CD4-positive, alpha-beta T cell treated with Interferon alpha-2 for 1 hour (primary cell): ENCODE data around the gene CUEDC1.
A peak's percentile ranks its signal among the peaks of the same experiment; 100 is the strongest.
"Not testable (repeated sequence)": the region's sequence is repeated elsewhere in the genome, so short reads cannot be mapped to it uniquely, and the experiment has no call there.

ENCODE experiments used
- DNase-seq, 2 donors: peaks; one replicate each; pipeline ENCODE4 v3.0.0-alpha.2; 2020 to 2022

CUEDC1 gene

DNA sequence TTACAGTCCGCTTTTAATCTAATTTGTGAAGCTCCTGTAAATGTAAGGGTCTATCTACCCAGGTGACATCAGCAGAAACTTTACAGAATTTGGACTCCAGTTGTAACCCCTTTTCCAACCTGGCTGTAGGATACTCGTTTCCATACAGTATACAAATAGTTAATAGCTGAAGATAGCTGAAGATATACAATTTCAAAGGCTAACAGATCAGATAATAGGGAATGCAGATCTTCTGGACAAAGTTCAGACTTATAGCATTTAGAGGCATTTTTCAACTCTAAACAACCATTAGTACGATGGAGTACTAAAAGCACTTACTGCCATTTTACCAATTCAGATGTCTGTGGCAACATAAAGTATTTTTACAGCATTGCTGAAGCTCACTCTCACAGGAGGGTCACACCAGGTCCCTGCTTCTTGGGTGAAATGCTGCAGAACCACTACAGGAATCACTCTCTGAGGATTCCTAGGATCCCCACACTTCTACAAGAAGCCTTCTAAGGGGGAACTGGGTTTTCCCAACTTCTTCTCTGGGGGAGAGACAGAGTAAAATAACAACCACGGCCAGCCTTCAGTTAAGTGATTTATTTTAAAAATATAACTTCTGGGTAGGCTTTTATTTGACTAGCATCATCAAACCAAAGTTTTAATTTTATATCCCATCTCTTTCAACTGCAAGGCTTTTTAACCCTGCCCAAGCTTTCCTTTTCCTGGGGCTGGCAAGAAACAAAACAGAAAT, 29.9 kb upstream of the CUEDC1 start:
- DNase-seq: no peak

GRCh38 chr17:57984261-57984890, 29.2 kb upstream of the CUEDC1 start:
- DNase-seq: no peak

- DNase-seq: no peak
Measured at GRCh38 chr17:57983446-57983845, 28.2 kb upstream of the CUEDC1 start.

DNA sequence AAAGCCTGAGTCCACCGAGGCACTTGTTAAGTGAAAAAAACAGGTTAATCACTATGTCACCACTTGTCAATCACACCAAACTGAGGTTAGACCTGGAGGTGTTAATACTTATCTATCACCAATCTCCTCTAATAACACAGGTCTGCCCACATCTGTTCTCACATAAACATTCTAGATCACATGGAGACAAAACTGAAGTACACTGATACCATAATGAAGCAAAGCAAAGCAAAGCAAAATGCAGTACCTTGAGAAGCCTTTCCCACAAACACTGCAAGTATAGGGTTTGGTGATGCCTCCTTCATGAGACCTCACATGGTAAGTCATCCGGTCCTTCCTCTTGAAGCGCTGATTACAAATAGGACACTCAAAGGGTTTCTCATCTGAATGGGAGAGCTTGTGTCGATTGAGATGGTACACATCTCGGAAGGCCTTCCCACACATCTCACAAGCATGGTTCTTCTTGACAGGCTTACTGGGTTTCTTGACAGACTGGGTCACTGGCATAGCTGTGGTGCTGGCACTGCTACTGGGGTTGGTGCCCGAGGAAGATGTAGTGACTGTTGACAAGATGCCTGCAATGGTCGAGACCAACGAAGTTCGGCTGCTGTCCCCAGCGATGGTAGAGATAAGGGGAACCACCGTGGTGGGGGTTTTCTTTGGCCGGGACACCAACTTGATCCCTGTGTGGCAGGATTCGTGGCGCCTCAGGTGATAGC, 27.4 kb upstream of the CUEDC1 start:
- DNase-seq: peak in 1 of 2 donors; percentile 42

DNA sequence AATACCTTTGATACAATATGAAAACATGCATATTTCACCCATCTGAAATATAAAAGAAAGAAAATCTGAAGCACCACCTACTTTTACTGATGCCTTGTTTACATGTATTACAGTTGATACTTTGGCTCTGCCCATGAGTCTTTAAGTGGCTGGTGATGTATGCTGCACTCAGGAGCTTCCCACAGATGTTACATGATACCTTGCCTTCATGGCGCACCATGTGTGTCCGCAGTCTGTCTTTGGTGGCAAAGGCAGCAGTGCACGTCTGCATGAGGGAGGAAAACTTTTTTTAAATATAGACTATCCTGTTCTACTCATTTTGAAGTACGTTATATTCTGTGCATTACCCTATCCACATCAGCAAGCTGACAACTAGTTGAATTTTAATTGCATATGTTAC, 25.3 kb upstream of the CUEDC1 start:
- no peak for DNase-seq

DNA sequence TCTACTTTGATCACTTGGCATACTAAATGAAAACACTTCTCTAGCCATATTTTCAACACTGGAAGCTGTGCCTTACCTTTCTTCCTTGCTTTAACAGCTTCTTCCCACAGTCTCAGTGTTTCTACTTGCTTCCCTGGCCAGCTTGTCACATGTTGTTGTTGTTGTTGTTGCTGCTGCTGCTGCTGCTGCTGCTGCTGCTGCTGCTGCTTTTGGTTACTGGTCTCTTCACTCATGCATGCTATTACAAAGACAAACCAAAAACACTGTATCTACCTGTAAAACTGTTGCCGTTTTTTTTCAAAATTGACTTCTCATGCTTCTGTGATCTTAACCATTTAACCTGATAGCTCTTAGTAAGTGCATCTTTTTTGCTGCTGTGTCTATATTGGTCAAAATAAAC, 23.9 kb upstream of the CUEDC1 start:
- no peak for DNase-seq

DNA sequence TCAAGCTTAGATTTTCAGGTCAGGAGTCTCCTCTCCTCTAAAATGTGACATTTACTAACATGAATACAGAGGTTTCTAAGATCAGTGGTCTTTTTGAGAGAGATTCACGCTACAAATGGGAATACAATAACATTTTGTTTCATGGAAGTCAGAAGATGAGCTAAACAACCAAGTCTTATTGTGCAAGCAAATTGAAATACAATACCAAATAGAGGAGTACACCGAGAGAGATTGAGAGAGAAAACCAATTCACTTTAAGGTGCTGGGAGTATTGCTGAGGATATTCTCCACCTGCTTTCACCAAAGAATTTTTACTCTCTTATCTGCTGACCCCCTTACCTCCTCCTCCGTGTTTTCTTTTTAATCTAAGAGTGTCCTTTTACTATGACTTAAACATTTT, 21.4 kb upstream of the CUEDC1 start:
- no peak for DNase-seq

DNA sequence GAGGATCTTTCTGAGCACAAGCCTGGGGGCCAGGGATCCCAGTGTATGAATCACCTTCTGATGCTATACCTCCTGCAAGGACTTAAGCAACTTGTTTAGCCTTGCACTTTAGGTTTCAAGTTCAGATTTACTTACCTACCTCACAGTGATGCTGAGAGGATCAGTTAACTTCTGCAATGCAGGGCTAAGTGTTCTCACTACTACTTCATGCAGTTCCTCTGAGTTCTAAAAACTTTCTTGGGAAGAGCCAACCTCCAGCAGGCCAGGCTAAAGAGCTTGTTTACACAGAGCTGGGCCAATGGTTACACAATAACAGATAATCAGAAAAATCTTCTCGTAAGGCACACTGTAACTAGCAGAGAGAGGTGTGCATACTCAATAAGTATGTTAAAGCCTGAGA, 19.8 kb upstream of the CUEDC1 start:
- DNase-seq: no peak

DNA sequence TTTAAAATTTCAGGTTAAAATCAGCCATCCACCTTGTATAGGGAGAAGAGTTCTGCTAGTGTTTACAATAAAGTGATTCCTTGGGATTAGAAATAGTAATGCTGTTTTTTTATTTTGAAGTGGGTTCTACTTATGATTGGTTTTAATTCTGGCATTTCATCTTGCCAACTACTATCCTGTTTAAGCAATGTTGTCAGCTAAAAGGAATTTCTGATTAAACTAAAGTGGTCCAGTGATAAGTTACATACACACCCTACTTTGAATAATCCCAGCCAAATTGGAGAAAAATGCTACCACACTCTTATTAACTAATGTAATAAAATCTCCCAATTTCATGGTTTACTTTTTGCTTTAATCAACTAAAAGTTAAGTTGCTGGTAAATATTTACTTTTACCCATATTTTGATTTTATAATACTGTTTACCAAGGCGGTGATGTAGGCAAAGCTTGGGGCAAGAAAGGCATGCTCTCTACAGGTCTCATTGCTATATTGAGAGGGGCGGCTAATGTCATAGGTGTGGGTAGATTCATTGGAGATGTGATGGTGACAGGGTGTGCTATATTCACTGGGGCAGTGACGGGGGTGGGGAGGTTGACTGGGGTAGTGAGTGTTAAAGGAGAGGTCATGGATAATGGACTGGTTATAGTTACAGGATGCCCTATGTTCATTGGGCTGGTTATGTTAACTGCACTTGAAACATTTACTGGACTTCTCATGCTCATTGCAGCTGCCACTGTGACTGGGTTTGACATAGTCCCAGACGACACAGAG, 19.0 kb upstream of the CUEDC1 start:
- DNase-seq: not testable (repeated sequence)

- no peak for DNase-seq
Measured at GRCh38 chr17:57972151-57972550, 16.9 kb upstream of the CUEDC1 start.

- no peak for DNase-seq
Measured at GRCh38 chr17:57971572-57971971, 16.4 kb upstream of the CUEDC1 start.

DNA sequence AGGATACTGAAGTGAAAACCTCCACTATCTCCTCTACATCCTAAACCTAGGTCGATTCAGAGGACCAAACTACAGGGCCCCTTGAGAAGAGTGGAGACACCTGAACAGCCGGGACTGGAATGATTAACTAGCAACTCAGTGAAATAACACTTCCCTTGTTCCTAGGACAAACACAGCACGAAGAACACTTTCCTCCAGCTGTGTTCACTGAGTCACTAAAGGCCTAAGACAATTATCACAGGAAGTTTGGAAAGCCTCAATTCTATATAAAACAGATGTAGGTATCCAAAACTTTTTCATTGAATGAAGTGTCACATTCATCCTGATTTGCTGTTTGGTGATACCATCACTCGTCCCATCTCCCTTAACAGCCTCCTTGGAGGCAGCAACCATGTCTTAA, 15.5 kb upstream of the CUEDC1 start:
- no peak for DNase-seq

- DNase-seq: no peak
Measured at GRCh38 chr17:57968456-57968855, 13.2 kb upstream of the CUEDC1 start.

- no peak for DNase-seq
Measured at GRCh38 chr17:57966875-57967274, 11.7 kb upstream of the CUEDC1 start.

GRCh38 chr17:57966246-57966645, 11.0 kb upstream of the CUEDC1 start:
- no peak for DNase-seq

DNA sequence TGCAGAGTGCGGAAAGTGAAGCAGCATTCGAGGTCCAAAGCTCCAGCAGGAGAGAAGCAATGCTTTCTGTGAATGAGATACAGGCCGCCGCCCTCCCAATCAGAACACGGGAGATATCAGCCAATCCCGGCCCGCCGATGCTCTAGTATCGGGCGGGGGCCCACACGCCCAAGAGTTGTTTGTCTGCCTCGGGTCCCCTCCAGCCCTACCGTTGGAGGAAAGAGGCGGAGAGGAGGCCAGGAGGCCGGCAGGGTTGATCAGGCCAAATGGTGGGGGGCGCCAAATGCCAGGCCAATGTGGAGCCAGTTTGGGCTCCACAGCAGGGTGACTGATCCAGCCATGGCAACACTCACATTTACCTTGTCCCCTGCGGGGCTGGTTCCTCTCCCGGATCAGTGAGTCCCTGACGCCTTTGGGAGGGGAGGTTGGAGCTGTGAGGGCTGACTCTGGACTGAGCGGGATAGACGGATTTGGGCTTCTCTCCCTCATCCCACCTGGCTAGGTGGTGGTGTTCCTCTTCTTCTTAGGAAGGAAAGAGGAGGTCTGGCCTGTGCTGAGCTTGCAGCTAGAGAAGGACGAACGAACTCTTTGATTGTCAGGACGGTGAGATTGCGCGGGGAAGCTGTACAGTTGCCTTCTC, 10.4 kb upstream of the CUEDC1 start:
- no peak for DNase-seq

DNA sequence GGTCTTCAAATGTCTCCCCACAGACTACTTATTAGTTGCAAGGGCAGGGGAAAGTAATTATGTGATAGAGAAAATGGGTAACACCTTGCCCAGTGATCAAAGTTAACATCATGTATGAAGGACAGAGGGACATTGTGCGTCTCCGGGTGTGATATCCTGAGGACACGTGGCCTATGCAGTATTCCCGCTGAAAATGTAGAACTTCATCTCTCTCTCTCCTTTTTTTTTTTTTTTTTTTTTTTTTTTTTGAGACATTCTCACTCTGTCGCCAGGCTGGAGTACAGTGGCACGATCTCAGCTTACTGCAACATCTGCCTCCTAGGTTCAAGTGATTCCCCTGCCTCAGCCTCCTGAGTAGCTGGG, 7.9 kb upstream of the CUEDC1 start:
- DNase-seq: no peak

DNA sequence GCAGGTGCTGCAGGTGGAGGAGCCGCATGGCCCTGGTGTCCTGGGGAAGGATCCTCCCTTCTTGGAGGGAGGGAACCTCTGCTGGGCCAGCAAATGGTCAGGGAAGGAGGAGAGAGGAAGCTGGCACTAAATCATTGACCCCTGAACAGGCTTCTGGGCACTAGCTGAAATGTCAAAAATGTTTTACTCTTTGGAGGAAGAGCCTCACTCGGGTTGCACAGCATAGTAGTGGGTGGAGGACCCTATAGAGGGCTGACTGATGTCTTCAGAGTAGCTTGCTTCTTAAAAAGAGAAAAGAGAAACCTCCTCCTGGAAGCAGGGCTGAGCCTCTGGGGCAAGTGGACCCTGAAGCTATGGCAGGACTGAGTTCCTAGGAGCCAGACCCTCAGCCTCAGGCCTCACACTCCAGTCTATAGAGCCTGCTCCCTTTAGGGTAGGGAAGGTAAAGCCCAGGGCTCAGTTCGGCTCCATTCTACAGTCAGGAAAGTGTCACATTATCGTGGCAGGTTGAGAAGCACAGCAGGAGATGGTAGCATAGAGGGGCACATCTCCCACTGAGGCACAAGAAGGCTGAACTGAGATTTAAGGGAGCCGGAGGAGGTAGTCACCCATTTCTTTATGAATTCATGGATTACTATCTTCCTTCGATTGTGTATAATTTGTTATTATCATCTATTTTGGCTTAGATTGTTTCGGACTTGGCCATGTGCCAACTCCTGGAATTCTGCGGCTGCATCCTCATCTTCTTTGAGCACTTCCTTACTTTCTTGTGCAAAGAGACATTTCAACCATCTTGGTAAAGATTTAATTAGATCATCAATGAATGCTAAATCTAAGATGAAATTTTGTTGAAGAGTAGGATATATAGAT, 7.3 kb upstream of the CUEDC1 start:
- DNase-seq: no peak

DNA sequence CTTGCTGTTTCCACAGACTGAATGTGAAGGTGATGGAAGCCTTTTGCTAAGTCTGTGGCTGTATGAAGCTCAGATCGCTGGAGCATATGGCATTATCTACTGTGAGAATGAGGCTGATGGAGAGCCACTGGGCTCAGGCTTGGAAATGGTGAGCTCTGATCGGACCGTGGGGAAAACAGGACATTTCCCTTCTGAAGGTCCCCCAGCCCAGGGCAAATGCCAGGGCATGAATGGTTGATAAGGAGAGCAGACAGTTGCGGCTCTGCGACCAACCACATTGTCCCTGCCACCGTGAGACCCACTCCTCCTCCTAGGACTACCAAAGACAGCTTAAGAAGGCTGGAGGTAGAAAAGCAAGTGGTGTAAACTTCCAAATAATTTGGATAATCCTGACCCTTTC, 4.7 kb upstream of the CUEDC1 start:
- no peak for DNase-seq

GRCh38 chr17:57958391-57958790, 3.2 kb upstream of the CUEDC1 start:
- not testable (repeated sequence) for DNase-seq

DNA sequence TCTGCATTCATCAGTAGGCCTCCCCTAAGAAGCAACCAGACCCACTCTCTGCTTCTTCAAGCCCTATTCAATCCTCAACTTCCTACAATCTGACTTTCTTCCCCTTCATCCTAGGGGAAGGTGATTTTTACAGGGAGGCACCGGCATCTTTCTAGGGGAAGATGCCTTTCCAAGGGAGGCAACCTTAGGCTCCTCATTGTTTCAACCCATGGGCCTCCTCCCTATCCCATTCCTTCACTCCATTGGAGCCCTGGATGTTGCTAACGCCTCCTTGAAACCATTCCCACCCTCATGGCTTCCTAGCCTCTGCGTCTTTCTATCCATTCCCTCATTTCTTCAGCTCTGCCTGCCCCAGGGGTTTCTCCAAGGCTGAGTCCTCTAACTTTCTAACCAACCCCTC, 2.7 kb upstream of the CUEDC1 start:
- no peak for DNase-seq
